RPMI7951 (cell line): ENCODE results near the gene TACR3. TPM values are rescaled to one million over a fixed set of nuclear protein-coding genes. Genes with fewer than 3 reads are reported as not detected.
"Not testable (repeated sequence)": the region's sequence is repeated elsewhere in the genome, so short reads cannot be mapped to it uniquely, and the experiment has no call there.

Experiments
- DNase-seq: peaks from one replicate; pipeline ENCODE4 v3.0.0-alpha.2; 2012; ENCODE audit warnings: low read depth
- total RNA-seq: library from RNA; depleted of rRNA; stranded (reverse); fragments of >200 nt; shearing (Covaris generic); gene quantifications from 2 replicates; pipeline ENCODE4 v1.2.3, GENCODE V29; 2014; rRNA removed

TACR3 gene
- total RNA-seq: not detected in 2 replicates

- DNase-seq: no peak
Observed at GRCh38 chr4:103719830-103720207, at the start of gene TACR3. TACR3 (minus strand) TSS chr4:103719985; CDS start chr4:103719675, 310 bp downstream.

GRCh38 chr4:103757631-103758030 lies 37.8 kb upstream of the TACR3 start:
- no peak for DNase-seq

- no peak for DNase-seq
Observed at GRCh38 chr4:103756741-103757140, 37.0 kb upstream of the TACR3 start.

GRCh38 chr4:103754844-103755243 lies 35.1 kb upstream of the TACR3 start:
- DNase-seq: peak; percentile 1

GRCh38 chr4:103753868-103754653 lies 34.3 kb upstream of the TACR3 start:
- no peak for DNase-seq

- DNase-seq: not testable (repeated sequence)
Observed at GRCh38 chr4:103723150-103723549, 3.4 kb upstream of the TACR3 start.

GRCh38 chr4:103721251-103721650 lies 1.5 kb upstream of the TACR3 start:
- no peak for DNase-seq

GRCh38 chr4:103720661-103721060 lies 876 bp upstream of the TACR3 start:
- no peak for DNase-seq

GRCh38 chr4:103719105-103719829 lies 518 bp downstream of the TACR3 start:
- no peak for DNase-seq

- DNase-seq: no peak
Observed at GRCh38 chr4:103692615-103693014, 27.2 kb downstream of the TACR3 start.

- no peak for DNase-seq
Observed at GRCh38 chr4:103673983-103674382, 45.8 kb downstream of the TACR3 start.

- not testable (repeated sequence) for DNase-seq
Observed at GRCh38 chr4:103666764-103667163, 53.0 kb downstream of the TACR3 start.

GRCh38 chr4:103664436-103665075 lies 55.2 kb downstream of the TACR3 start:
- DNase-seq: no peak

GRCh38 chr4:103648541-103648940 lies 71.2 kb downstream of the TACR3 start:
- no peak for DNase-seq

GRCh38 chr4:103645991-103646390 lies 73.8 kb downstream of the TACR3 start:
- no peak for DNase-seq

GRCh38 chr4:103634236-103634635 lies 85.5 kb downstream of the TACR3 start:
- DNase-seq: no peak

GRCh38 chr4:103626296-103626695 lies 93.5 kb downstream of the TACR3 start:
- no peak for DNase-seq

- DNase-seq: no peak
Observed at GRCh38 chr4:103591841-103592240, 127.9 kb downstream of the TACR3 start.

- DNase-seq: no peak
Observed at GRCh38 chr4:103567591-103567990, 152.2 kb downstream of the TACR3 start.

- DNase-seq: not testable (repeated sequence)
Observed at GRCh38 chr4:103559178-103559577, 160.6 kb downstream of the TACR3 start.
